ENCODE results near the gene MACF1.

DNA sequence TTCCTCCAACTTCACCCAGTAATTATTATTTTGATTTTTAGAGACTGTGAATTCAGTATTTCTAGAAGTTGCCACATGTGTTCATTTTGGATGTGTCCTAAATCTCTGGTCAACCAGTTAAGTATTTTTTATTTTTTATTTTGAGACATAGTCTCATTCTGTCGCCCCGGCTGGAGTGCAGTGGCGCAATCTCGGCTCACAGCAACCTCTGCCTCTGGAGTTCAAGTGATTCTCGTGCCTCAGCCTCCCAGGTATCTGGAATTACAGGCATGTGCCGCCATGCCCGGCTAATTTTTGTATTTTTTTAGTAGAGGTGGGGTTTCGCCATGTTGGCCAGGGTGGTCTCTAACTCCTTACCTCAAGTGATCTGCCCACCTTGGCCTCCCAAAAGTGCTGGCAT, 8.0 kb downstream of the MACF1 start:
- TF ChIP-seq, protein P1, sequence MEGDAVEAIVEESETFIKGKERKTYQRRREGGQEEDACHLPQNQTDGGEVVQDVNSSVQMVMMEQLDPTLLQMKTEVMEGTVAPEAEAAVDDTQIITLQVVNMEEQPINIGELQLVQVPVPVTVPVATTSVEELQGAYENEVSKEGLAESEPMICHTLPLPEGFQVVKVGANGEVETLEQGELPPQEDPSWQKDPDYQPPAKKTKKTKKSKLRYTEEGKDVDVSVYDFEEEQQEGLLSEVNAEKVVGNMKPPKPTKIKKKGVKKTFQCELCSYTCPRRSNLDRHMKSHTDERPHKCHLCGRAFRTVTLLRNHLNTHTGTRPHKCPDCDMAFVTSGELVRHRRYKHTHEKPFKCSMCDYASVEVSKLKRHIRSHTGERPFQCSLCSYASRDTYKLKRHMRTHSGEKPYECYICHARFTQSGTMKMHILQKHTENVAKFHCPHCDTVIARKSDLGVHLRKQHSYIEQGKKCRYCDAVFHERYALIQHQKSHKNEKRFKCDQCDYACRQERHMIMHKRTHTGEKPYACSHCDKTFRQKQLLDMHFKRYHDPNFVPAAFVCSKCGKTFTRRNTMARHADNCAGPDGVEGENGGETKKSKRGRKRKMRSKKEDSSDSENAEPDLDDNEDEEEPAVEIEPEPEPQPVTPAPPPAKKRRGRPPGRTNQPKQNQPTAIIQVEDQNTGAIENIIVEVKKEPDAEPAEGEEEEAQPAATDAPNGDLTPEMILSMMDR (IDR thresholded peaks at IDR 0.05 in 4 of 5, conservative IDR thresholded peaks at IDR 0.05 in 1 of 5), result no peak
- TF ChIP-seq POLR2A (IDR thresholded peaks at IDR 0.05), result no peak

Data from gastrocnemius medialis (tissue), 4 donors.